Measurements from ENCODE around the gene DOCK6.
A peak's percentile ranks its signal among the peaks of the same experiment; 100 is the strongest.

Gene DOCK6

DNA sequence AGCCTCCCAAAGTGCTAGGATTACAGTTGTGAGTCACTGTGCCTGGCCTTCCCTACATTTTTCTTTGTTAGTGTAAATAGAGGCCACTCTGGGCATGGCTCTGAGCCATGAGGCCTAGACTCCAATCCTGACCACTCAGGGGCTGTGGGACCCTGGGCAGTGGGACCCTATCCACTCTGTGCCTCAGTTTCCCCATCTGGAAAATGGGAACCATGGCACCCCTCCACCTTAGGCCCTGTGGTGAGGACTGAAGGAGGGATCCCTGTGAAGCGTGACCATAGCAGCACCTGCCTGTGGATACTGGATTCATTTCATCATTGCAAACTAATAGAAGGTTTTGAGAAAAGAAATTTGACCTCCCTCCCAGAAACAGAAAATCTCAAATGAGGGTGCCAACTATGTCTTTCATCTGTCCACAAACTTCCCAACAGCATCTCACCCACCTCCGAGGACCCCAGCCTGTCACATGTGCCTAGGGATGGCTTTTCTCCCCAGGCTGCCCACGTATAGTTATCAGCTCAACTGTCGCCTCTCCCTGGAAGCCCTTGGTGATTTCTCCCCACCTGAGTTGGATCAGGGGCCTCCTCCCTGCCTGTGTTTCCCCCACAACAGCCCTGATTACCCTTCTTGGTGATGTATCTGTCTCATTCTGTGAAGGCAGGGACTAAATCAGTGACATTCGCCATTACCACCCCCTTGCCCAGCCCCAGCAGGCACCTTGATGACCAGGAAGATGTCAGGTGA, 17.3 kb downstream of the DOCK6 start:
- no peak for DNase-seq

GRCh38 chr19:11243798-11244169, 18.5 kb downstream of the DOCK6 start:
- DNase-seq = no peak

- peak; percentile 66 to 77 (median 73) for DNase-seq
Observed at GRCh38 chr19:11242864-11243797, 19.2 kb downstream of the DOCK6 start.

- DNase-seq = no peak
Observed at GRCh38 chr19:11242025-11242424, 20.3 kb downstream of the DOCK6 start.

GRCh38 chr19:11240008-11240444, 22.3 kb downstream of the DOCK6 start:
- DNase-seq = no peak

- no peak for DNase-seq
Observed at GRCh38 chr19:11239377-11240000, 22.8 kb downstream of the DOCK6 start, which contains the start of gene ANGPTL8. Gene ANGPTL8 (plus strand): TSS chr19:11239619. CDS start chr19:11239638, 19 bp downstream.

DNA sequence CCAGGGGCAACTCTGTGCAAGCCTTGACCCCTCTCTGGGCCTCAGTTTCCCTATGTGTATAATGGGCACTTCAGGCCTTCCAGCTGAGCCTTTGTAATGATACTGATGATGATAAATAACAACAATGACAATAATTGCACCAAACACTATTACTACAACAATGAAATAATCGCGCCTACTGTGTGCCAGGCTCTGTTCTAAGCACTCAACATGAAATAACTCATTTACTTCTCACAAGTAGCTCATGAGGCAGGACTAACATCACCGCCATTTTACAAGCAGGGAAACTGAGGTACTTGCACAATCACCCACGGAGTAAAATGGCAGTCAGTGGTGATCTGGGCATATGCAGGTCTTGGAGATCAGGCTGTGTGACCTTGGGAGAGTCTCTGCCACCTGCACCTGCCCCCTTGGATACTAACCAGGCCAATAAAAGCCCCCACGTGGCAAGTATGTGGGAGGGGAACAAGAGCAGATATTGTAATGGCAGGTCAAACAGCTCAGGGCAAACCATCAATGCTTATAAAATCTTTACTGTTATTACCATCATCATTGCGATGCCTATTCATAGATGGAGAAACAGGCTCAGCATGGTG, 23.4 kb downstream of the DOCK6 start:
- no peak for DNase-seq

DNA sequence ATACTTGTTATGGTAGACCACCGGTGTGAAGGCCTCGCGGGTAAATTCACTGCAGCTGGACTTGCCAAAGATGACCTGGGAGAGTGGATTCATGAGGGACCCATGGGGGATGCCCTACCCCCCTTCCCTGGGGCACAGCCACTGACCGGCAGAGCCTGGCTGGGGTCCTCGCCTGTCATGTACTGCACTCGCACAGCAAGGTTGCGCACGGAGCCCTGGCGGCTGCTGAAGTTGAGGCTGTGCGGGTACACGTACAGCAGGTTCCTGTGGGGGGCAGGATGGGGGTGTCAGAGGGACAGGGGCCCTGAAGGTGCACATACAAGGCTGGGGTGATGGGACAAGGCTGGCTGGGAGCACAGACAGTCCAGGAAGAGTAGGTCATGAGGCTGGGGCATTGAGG, 24.3 kb downstream of the DOCK6 start:
- no peak for DNase-seq

DNA sequence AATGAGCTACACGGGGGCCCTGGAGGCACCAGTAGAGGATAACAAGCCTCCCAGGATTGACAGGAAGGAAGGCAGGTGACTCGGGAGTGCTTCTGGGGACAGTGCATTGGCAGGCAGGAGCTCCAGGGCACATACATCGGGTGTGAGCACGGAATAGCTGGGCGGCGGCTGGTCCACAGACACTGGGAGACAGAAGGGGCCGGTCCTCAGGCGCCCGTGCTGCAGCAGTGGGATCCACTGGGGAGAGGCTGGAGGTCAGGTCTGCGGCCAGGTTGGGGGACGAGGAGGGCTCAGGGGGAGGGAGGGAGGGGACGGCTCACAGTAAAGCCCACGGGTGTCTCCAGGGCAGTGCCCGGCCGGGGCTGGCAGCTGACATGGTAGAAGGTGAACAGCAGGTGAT, 25.0 kb downstream of the DOCK6 start:
- no peak for DNase-seq

- DNase-seq = no peak
Observed at GRCh38 chr19:11236324-11237301, 25.7 kb downstream of the DOCK6 start.

DNA sequence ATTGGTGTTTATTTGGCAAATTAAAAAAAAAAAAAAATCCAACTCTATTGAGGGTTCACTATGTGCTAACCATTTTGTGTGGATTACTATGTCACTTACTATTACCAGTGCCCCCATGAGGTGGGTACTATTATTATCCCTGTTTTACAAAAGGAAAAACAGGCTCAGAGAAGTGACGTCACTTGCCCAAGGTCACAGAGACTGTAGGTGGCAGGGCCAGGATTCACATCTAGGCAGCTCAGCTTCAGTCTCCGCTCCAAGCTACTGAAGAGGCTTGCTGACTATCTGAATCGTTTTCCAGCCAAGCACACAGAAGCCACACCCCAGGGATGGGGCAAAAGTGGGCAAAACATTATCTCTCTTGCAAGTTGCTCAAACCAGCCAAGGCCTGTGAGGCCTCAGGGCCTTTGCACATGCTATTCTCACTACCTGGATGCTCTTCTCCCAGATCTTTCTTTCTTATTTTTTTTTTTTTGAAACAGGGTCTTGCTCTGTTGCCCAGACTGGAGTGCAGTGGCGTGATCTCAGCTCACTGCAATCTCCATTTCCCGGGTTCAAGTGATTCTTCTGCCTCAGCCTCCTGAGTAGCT, 27.7 kb downstream of the DOCK6 start:
- no peak for DNase-seq

DNA sequence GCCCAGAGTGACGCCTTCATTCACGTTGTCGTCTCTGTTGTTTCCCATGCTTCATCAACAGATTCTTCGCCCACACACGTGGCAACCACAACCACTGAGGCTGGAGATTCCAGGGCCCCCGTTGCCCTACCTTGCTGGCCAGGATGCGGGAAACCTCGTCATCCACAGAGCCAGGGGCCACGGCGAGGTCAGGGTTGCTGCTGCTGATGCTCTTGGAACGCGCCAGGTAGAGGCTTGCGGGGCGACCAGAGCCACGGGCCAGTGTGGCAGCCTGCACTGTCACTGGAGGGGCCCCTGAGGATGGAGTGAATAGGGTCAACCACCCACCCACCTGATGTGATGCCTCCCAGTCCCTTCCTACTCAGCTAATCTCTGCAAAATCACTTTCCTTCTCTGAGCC, 29.3 kb downstream of the DOCK6 start:
- DNase-seq = no peak

DNA sequence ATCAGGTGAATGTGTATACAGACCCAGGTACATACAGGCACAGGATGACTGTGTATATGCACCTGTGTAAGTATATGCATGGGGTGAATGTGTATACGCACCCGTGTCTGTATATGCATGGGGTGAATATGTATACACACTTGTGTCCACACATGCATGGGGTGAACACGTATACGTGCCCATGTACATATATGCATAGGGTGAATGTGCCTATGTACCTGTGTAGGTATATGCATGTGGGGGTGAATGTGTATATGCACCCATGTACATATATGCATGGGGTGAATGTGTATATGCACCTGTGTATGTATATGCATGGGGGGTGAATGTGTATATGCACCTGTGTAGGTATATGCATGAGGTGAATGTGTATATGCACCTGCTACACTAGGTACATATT, 29.8 kb downstream of the DOCK6 start:
- no peak for DNase-seq

DNA sequence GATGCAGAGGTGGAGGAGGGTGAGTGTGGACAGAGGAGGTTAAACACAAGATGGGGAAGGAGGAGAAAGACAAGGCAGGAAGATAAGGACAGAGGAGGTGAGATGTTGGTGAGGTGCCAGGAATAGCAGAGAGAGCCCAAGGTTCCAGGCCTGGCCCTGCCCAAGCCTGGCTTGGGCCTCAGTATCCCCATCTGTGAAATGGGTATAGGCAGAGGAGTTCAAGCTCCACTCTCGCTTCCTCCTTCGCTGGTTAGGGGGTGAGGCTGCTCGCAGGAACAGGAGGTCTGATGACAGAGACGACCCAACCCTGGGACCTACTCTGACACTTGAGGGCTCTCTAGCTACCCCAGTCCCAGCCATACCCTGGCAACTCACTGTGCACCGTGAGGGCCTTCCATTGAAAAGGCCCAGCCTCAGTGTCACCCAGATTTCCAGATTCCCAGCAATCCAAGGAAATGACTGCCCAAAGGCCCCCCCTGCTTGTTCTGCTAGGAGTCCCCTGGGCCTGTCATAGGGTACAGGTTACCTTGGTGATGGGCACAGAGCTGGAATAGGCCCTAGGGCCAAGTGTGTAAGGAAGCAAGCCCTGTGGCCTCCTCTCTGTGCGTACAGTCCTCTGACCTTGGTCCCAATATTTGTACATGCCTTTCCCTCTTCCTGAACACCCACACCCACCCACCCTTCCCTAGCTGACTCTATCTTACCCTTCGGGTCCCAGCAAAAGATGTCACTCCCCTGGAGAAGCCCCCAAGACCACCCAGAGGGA, 31.5 kb downstream of the DOCK6 start:
- DNase-seq = no peak

DNA sequence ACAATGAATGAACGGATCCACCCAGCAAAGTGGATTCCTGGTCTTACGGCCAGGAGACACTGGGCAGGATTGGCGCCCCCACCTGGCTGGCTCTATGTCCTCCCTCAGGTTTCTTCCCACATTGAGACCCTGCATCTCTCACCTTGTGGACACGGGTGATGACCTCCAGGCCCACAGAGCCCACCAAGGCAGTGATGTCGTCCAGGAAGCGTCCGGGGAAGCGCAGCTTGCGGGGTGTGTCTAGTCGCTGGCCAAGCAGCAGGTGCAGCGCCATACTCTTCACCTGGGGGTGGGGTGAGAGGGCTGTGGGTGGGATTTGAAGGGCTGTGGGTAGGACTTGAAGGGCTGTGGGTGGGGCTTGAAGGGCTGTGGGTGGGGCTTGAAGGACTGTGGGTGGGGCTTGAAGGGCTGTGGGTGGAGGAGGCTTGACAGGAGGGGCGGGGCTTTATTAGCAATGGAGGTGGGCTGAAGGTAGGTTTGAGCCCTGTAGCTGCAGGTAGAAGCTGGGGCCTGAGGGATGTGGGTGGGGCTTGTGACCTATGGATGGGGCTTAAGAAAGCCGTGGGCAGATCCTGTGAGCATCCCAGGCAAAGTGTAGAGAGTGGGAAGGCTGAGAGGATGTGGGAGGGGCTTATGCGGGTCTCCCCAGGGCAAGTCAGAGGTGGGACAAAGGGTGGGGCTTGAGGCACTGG, 35.0 kb downstream of the DOCK6 start:
- DNase-seq = no peak

DNA sequence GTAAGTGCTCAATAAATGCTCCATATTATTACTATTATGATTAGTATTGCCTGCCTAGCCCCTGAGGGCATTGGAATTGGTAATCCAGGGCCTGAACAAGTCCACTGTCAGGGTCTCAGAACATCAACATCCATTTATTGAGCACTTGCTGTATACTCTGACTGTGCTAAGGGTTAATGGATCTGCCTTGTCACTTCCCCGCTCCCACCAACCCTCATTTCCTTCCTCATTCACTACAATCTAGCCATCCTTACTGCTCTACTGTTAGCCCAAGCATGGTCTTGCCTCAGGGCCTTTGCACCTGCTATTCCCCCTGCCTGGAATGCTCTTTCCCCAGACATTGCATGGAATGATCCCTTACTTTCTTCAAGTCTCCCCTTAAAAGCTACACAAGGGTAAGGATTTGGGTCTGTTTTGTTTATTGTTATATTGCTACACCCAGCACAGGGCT, 35.6 kb downstream of the DOCK6 start:
- no peak for DNase-seq

DNA sequence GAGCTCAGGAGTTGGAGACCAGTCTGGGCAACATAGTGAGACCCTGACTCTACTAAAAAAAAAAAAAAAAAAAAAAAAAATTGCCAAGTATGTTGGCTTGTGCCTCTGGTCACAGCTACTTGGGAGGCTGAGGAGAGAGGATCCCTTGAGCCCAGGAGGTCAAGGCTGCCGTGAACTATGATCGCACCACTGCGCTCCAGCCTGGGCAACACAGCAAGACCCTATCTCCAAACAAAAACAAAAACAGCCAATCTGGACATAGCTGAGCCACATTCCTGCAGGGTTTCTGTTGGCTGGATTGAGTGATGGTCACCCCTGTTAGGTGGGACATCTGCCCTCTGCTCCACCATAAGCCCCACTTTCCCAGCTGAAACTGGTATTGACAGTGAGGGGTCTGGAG, 36.5 kb downstream of the DOCK6 start:
- no peak for DNase-seq

DNA sequence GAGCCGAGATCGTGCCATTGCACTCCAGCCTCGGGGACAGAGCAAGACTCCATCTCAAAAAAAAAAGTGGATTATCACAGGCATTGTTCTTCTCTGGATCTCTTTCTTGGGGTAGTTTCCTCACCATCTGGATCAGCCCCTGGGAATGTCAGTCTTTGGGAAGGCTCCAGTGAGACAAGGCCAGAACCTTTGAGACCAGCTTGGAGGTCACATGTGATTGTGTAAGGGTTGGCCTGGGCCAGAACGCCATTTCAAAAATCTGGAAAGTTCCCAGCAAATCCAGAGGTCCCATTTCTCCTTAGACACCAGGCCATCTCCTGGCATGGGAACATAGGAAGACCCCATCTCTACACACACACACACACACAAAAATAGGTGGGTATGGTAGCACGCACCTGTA, 37.2 kb downstream of the DOCK6 start:
- no peak for DNase-seq

GRCh38 chr19:11224429-11224828, 37.9 kb downstream of the DOCK6 start:
- no peak for DNase-seq

DNA sequence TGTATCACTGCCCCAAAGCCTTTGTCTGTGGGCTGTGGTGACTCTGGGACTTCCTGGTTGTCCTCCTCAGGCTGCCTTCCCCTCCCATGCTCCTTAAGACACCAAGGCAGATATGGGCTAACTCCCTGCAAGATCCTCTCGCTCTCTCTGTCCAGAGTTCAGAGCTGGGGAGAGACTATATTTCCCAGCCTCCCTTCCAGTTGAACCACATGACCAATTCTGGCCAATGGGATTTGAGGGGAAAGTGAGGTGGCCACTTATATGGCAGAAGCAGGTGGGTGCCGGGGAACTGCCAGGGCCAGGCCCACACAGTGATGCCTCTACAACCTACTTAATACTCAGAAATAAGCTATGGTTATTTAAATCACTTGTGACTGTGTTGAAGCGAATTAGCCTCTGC, 39.1 kb downstream of the DOCK6 start:
- no peak for DNase-seq
